HG03135 (cell line): ENCODE results near the gene PAPSS1.
A peak's percentile ranks its signal among the peaks of the same experiment; 100 is the strongest.
"Not testable (repeated sequence)": the region's sequence is repeated elsewhere in the genome, so short reads cannot be mapped to it uniquely, and the experiment has no call there.

Experiments used
- ATAC-seq: cut with Tn5 transposase; IDR thresholded peaks from one replicate; pipeline ENCODE4 v1.9.1; 2021; ENCODE audit warnings: mild to moderate bottlenecking, moderate library complexity; ENCODE audit not compliant: unreplicated experiment

The PAPSS1 gene

DNA sequence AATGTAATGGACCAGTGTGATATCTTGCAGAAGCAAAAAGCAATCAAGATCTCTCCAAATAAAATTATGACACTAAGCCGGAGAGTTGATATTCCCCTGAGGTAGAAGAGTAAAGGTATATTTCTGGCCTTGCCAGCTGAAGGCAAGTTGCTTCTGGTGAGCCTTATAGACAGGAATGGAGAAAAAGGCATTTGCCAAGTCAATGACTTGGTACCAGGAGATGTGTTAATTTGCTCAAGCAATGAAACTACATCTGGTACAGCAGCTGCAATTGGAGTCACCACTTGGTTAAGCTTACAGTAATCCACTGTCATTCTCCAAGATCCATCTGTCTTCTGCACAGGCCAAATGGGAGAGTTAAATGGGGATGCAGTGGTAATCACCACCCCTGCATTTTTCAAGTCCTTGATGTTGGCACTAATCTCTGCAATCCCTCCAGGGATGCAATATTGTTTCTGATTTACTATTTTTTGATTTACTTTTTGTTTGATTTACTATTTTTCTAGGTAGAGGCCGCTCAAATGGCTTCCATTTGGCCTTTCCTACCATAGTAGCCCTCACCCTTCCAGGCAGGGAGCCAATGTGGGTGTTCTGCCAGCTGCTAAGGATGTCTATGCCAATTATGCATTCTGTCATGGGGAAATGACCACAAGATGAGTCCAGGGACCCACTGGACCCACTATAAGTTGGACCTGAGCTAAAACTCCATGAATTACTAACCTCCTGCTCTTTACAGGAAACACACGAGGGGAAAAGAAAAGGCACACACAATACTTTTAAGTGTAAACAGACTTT is 6.3 kb upstream of the PAPSS1 start:
- not testable (repeated sequence) for ATAC-seq

DNA sequence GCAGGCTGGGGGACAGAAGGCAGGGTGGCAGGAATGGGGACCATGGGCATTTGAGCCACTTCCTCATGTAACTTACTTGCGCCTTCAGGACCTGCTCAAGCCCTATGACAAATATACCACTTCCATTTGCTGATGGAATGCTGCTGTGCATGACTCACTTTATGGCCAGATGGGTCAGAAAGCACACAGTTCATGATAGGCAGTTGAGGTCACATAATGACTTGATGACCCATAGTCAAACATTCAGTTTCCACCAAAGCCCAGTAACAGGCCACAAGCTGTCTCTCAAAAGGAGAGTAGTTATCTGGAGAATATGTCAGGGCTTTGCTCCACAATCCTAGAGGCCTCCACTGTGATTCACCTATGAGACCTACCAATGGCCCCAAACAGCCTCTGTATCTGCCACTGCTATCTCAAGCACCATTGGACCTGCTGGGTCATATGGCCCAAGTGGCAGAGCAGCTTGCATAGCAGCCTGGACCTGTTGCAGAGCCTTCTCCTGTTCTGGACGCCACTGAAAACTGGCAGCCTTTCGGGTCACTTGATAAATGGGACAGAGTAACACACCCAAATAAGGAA is 5.3 kb upstream of the PAPSS1 start:
- ATAC-seq: no peak

DNA sequence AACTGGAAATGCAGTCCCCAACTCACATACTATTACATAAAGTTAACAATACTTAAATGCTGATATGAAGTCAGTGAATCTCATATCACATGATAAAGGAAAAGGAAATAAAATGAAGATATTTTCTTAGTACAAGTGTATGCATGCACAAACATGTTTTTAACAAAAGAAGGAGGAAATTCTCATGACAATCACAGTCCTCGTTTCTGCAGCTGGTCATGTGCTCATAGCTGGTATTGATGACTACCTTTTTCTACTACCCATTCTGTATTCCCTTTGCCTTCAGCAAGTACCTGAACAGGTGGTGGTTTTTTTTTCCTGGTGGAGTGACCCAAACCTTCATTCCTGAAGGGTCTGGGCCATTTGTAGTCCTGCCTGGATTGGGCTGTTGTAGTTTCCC is 3.3 kb upstream of the PAPSS1 start:
- not testable (repeated sequence) for ATAC-seq

- ATAC-seq: no peak
Observed at GRCh38 chr4:107721436-107722100, 1.5 kb upstream of the PAPSS1 start.

GRCh38 chr4:107719207-107719921 is 670 bp downstream of the PAPSS1 start:
- peak; percentile 9 for ATAC-seq

- peak; percentile 29 for ATAC-seq
Observed at GRCh38 chr4:107718351-107718965, 1.6 kb downstream of the PAPSS1 start.

- ATAC-seq: no peak
Observed at GRCh38 chr4:107714256-107714655, 5.8 kb downstream of the PAPSS1 start.

GRCh38 chr4:107712236-107712635 is 7.8 kb downstream of the PAPSS1 start:
- ATAC-seq: no peak

DNA sequence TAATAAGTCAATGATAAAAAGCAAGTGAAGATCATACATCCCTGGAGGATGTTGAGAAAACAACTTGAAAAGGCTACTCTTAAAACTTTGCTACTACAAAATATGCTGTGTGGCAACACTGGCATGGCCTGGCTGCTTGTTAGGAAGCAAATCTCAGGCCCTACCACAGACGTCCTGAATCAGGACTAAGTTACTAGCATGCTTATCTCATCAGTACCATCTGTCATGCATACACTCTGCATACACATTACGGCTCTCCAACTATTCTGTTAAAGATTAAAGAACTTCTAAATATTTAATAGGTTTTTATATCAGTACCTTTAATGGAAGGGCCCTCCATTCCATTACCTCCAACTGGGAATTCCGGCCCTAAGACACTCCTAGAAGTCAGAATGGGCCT is 8.2 kb downstream of the PAPSS1 start:
- no peak for ATAC-seq

DNA sequence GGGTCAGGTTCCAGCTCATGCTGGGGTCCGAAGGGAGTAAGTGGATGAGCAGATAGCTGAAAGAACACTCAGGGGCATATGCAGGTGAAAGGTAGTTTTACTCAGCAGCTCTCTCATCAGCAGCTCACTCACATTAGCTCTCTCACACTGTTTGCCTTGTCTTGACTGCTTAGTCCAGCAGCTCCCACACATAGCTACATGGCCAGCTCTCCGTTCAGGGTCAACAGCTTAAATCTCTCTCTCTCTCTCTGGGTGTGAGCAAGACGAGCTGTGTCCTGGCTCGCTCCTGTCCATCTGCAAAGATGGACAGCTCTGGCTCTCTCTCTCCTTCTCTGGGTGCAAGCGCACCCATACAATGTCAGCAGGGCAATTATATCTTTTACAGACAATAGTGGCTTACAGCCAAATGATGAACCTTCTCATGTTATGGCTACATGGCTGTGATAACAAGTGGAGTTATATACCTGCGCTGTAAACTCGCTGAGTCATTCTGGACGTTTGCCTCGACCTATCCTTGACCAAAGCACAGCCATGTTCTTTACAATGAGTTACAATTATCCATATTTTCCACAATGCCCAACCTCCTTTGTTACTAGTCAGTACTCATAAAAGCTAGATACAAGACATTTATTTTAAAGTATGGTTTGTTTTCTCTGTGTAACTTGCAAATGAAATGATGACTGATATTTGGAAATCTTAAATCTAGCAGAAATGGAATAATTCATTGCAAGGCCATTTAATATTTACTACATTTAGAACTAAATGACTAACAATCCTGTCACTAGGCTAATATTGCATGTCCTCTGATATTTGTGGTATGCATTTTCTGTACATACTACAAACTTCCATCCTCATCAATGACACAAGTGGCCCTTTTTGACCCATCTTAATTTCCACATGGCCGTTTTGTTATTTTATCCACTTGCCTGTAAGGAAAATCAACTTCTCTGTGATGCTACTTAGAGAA is 9.3 kb downstream of the PAPSS1 start:
- no peak for ATAC-seq

GRCh38 chr4:107709916-107710315 is 10.1 kb downstream of the PAPSS1 start:
- no peak for ATAC-seq

DNA sequence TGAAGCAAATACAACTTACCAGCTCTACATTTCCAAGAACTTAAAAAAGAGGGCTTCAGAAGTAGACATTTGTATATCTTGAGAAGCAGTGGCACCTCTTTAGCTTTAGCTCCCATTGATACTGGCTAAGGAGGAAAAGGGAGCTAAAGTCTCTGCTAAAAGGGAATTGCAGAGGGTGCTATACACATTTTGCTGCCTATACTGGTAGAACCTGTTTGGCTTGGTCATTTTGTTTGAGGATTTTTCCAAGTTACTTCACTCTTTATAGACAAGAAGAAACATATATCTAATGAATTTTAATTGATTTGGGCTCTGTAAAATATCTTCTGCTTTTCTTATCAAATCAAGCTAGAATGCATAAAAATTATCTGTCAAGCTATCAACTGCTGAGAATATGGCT is 11.8 kb downstream of the PAPSS1 start:
- ATAC-seq: no peak

DNA sequence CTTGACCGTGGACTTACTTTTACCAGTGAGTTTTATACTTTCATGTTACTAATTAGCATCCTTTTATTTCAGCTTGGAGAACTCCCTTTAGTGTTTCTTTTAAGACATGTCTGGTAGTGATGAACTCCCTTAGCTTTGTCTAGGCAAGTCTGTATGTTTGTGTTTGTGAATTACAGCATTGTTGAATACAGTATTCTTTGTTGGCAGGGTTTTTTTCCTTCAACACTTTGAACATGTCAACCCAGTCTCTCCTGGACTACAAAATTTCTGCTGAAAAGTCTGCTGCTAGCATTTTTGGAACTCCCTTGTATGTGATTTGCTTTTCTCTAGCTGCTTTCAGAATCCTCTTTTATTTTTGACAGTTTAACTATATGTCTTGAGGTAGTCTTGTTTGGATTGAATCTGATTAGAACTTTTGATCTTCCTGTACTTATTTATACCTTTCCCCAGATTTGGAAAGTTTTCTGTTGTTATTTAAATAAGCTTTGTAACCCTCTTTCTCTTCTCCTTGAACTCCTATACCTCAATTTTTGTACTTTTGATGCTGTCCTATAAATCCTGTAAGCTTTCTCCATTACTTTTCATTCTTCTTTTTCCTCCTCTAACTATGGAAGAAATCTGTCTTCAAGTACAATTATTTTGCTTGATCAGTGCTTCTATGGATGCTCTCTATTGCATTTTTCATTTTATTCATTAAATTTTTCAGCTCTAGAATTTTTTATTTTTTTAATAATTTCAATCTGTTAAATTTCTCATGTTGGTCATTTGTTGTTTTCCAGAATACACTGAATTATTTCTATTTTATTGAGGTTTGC is 14.1 kb downstream of the PAPSS1 start:
- ATAC-seq: no peak

DNA sequence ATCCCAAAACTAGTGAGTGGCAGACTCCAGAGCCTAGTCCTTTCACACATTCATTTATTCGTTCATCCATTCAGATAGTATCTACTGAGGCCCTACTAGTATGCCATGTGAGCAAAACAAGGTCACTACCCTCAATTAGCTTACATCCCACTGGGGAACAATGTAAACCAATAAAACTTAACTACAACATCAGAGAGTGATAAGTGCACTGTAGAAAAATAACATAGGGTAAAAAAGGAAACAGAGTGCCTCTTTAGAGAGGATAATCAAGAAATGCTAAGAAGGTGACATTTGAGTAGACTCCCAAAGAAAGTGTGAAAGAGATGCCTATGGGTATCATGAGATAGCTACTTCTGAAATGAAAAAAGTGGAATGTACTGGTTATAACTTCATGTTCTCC is 18.5 kb downstream of the PAPSS1 start:
- no peak for ATAC-seq

DNA sequence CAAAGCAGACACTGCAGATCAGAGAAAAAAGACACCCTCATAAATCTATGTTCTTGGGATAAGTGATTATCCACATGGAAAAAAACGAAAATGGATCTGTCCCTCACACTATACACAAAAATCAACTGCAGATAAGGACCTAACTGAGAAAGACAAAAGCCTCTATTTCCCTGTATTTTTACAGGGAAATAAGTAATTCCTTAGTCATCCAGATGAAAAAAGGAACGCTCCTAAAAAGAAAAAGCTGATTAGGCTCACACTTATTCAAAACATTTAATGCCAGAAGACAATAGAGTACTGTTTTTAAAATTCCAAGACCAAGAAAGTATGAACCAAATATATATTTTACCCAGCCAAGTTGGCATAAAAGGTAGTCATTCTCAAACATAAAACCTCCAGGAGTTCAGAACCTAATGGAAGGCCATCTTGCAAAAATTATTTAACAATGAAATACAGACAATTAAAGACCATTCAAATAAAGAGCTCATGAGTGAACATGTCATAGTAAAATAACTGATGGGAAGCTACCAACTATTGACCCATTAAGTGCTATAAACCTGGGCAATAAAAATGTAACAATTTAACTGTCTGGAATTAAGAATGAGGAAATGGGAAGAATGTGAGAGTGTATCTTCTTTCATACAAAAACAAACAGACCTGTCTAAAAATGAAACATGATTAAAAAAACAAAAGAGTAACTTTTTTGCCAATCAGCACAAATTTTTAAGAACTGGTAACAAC is 20.4 kb downstream of the PAPSS1 start:
- no peak for ATAC-seq

GRCh38 chr4:107696187-107696586 is 23.8 kb downstream of the PAPSS1 start:
- not testable (repeated sequence) for ATAC-seq

GRCh38 chr4:107693132-107693531 is 26.9 kb downstream of the PAPSS1 start:
- no peak for ATAC-seq

DNA sequence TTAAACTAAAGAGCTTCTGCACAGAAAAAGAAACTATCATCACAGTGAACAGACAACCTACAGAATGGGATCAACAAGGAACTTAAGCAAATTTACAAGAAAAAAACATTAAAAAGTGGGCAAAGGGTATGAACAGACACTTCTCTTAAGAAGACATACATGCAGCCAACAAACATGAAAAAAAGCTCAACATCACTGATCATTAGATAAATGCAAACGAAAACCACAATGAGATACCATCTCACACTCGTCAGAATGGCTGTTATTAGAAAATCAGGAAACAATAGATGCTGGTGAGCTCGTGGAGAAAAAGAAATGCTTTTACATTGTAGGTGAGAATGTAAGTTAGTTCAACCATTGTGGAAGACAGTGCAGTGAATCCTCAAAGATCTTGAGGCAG is 27.8 kb downstream of the PAPSS1 start:
- ATAC-seq: no peak
